ENCODE data around the gene LAMA5. TPM values are rescaled to one million over a fixed set of nuclear protein-coding genes. Genes with fewer than 3 reads are reported as not detected.
A peak's percentile ranks its signal among the peaks of the same experiment; 100 is the strongest.

LAMA5 gene
- polyA plus RNA-seq, 2 of the 4 experiments (the other 2 are of a cell fraction) = 20.4 to 196 TPM

DNA sequence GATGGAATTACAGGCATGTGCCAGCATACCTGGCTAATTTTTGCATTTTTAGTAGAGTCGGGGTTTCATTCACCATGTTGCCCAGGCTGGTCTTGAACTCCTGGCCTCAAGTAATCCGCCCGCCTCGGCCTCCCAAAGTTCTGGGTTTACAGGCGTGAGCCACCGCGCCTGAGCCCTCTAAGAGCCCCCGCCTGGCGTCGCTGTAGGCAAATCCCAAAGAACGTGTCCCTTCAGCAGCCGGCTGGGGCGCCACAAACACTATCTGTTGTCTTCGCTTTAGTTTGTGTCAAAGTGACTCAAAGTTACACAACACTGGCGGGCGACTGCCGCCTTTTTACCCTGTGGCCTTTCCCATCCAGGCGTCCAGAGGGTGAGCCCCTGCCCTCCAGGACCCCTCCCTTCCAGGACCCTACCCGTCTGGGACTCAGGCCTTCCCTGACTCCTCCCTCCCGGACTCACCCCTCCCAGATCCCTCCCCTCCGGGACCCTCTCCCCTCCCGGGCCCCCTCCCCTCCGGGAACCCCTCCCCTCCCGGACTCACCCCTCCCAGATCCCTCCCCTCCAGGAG lies 65.3 kb downstream of the LAMA5 start (continued):
- TF ChIP-seq TP53 (CRISPR knock-in tag; IDR thresholded peaks at IDR 0.05) (peak; percentile 60; the same call in 1 of the 2 replicates), ZNF302 (CRISPR knock-in tag; IDR thresholded peaks at IDR 0.05) (no peak), TFCP2L1 (CRISPR knock-in tag; IDR thresholded peaks at IDR 0.05) (no peak; the same call in 1 of the 2 replicates), JUNB (IDR thresholded peaks at IDR 0.05) (no peak), RNF2 (IDR thresholded peaks at IDR 0.05; ENCODE audit: borderline replicate concordance, low read depth) (no peak), MYC (IDR thresholded peaks at IDR 0.05; ENCODE audit: borderline replicate concordance, low read length) (no peak; the same call in 1 of the 2 replicates), BHLHE40 (IDR thresholded peaks at IDR 0.05; ENCODE audit: low read depth, low read length) (no peak), POLR2AphosphoS2 (conservative IDR thresholded peaks at IDR 0.05; ENCODE audit: low read length) (no peak), SREBF2 (IDR thresholded peaks at IDR 0.05) (no peak), HEYL (CRISPR knock-in tag; IDR thresholded peaks at IDR 0.05) (no peak), KDM5A (IDR thresholded peaks at IDR 0.05) (no peak), HOXB5 (CRISPR knock-in tag; IDR thresholded peaks at IDR 0.05) (0 out of 2 replicates have a peak, but pooled peaks have one; percentile 35), HMGXB4 (CRISPR knock-in tag; IDR thresholded peaks at IDR 0.05; ENCODE audit: borderline replicate concordance) (no peak), GATA3 (IDR thresholded peaks at IDR 0.05; ENCODE audit: borderline replicate concordance) (no peak), FOXS1 (CRISPR knock-in tag; IDR thresholded peaks at IDR 0.05) (no peak), PHF8 (IDR thresholded peaks at IDR 0.05; ENCODE audit: borderline replicate concordance, low read depth) (no peak), KDM1A (IDR thresholded peaks at IDR 0.05; ENCODE audit: low read depth) (no peak), NPAS2 (CRISPR knock-in tag; IDR thresholded peaks at IDR 0.05; ENCODE audit: borderline replicate concordance) (no peak), RFX5 (IDR thresholded peaks at IDR 0.05) (no peak), CHD4 (IDR thresholded peaks at IDR 0.05; ENCODE audit: borderline replicate concordance) (peak; percentile 84; the same call in 1 of the 2 replicates), ZC3H11A (IDR thresholded peaks at IDR 0.05) (no peak)
- TF ChIP-seq, protein P1, sequence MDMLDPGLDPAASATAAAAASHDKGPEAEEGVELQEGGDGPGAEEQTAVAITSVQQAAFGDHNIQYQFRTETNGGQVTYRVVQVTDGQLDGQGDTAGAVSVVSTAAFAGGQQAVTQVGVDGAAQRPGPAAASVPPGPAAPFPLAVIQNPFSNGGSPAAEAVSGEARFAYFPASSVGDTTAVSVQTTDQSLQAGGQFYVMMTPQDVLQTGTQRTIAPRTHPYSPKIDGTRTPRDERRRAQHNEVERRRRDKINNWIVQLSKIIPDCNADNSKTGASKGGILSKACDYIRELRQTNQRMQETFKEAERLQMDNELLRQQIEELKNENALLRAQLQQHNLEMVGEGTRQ (IDR thresholded peaks at IDR 0.05) = no peak
- TF ChIP-seq, protein P2, sequence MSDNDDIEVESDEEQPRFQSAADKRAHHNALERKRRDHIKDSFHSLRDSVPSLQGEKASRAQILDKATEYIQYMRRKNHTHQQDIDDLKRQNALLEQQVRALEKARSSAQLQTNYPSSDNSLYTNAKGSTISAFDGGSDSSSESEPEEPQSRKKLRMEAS (IDR thresholded peaks at IDR 0.05) = peak; percentile 75
- TF ChIP-seq, protein P3, sequence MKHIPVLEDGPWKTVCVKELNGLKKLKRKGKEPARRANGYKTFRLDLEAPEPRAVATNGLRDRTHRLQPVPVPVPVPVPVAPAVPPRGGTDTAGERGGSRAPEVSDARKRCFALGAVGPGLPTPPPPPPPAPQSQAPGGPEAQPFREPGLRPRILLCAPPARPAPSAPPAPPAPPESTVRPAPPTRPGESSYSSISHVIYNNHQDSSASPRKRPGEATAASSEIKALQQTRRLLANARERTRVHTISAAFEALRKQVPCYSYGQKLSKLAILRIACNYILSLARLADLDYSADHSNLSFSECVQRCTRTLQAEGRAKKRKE (CRISPR knock-in tag; IDR thresholded peaks at IDR 0.05; ENCODE audit: low read depth) = no peak

- Histone ChIP-seq H3K27ac (peak overlapping the region in 1 of 2 experiments; percentile 97; a peak in 3 of 6 replicates), H3K4me2 (peak overlapping the region; percentile 95; the same call in 1 of the 3 replicates), H3K4me3 (no peak overlapping the region), H3K4me1 (peaks cover 21% of the 10 kb centered on the region), H3K9me3 (no peaks in the 10 kb centered on the region)
- TF ChIP-seq PHF8 (IDR thresholded peaks at IDR 0.05; ENCODE audit: borderline replicate concordance, low read depth) = no peak
- TF ChIP-seq POLR2AphosphoS2 (conservative IDR thresholded peaks at IDR 0.05; ENCODE audit: low read length) = no peak
- TF ChIP-seq RCOR1 (IDR thresholded peaks at IDR 0.05; ENCODE audit: low read depth, low read length) = no peak
- TF ChIP-seq POLR2A (IDR thresholded peaks at IDR 0.05; ENCODE audit: low read length) = no peak
- TF ChIP-seq RAD21 (conservative IDR thresholded peaks at IDR 0.05 in 1 of 2, IDR thresholded peaks at IDR 0.05 in 1 of 2) = no peak
- no peak for TF ChIP-seq NPAS2 (CRISPR knock-in tag; IDR thresholded peaks at IDR 0.05; ENCODE audit: borderline replicate concordance)
- TF ChIP-seq BCL3 (IDR thresholded peaks at IDR 0.05) = no peak
- no peak for TF ChIP-seq HOXB13 (CRISPR knock-in tag; IDR thresholded peaks at IDR 0.05; ENCODE audit: low read depth)
- TF ChIP-seq MAFK (IDR thresholded peaks at IDR 0.05; ENCODE audit: partially characterized antibody) = no peak
- no peak for TF ChIP-seq CHD4 (IDR thresholded peaks at IDR 0.05; ENCODE audit: borderline replicate concordance)
- no peak for TF ChIP-seq HOXB5 (CRISPR knock-in tag; IDR thresholded peaks at IDR 0.05)
- no peak for TF ChIP-seq MAZ (IDR thresholded peaks at IDR 0.05; ENCODE audit: borderline replicate concordance, low read depth, low read length)
- no peak for TF ChIP-seq HEYL (CRISPR knock-in tag; IDR thresholded peaks at IDR 0.05)
- TF ChIP-seq NR3C1 (IDR thresholded peaks at IDR 0.05) = no peak
- TF ChIP-seq KDM1A (IDR thresholded peaks at IDR 0.05; ENCODE audit: low read depth) = no peak
- CTCF ChIA-PET = interaction anchor here (0.6 to 6.9 kb wide), 14 partner anchors 10 to 198 kb away, joined by 3 to 59 read pairs (median 6); no protein-coding TSS in a partner anchor
- DNase-seq (ENCODE audit: low read depth in 1 of 2, low spot score in 1 of 2) (no peak), ATAC-seq (no peak), FAIRE-seq (no peak)
- POLR2A ChIA-PET = interaction anchor here (1.0 kb wide), 1 partner anchor 63 kb away, joined by 3 read pairs; the partner anchor contains the start of gene OSBPL2
- 81% methylated on average over 11 of the region's 11 CpGs for WGBS (ENCODE audit: missing lambda C conversion rate)
Measured at GRCh38 chr20:62301111-62301668, 65.9 kb downstream of the LAMA5 start.

Data from A549 (cell line).